Stimulated activated naive CD8-positive, alpha-beta T cell treated with anti-CD3 and anti-CD28 coated beads, Interleukin-15, Interleukin-2, amounts not matched to agents 100 ng/mL and 50 ng/mL, for 24 hours (primary cell): Measurements from ENCODE around the gene NR6A1.

Experiments used
- H3K27ac Mint-ChIP-seq: one replicate; pipeline ENCODE4 v1.8.0; 2021; ENCODE audit warnings: mild to moderate bottlenecking, mixed read lengths
- H3K27me3 Mint-ChIP-seq: one replicate; pipeline ENCODE4 v1.8.0; 2021; ENCODE audit warnings: mixed read lengths
- H3K36me3 Mint-ChIP-seq: one replicate; pipeline ENCODE4 v1.8.0; 2021; ENCODE audit warnings: low read depth, mixed read lengths
- H3K4me1 Mint-ChIP-seq: one replicate; pipeline ENCODE4 v1.8.0; 2021; ENCODE audit warnings: low read depth, mixed read lengths
- H3K4me3 Mint-ChIP-seq: one replicate; pipeline ENCODE4 v1.8.0; 2021; ENCODE audit warnings: mild to moderate bottlenecking, mixed read lengths
- H3K9me3 Mint-ChIP-seq: one replicate; pipeline ENCODE4 v1.8.0; 2021; ENCODE audit warnings: mixed read lengths

NR6A1 gene

GRCh38 chr9:124483481-124483880 is 287.6 kb downstream of the NR6A1 start:
- H3K4me3 Mint-ChIP-seq: no peak overlapping the region
- H3K27ac Mint-ChIP-seq: no peak overlapping the region
- peaks cover 10% of the 10 kb centered on the region for H3K27me3 Mint-ChIP-seq
- H3K36me3 Mint-ChIP-seq: no peaks in the 10 kb centered on the region
- H3K4me1 Mint-ChIP-seq: no peaks in the 10 kb centered on the region
- no peaks in the 10 kb centered on the region for H3K9me3 Mint-ChIP-seq

DNA sequence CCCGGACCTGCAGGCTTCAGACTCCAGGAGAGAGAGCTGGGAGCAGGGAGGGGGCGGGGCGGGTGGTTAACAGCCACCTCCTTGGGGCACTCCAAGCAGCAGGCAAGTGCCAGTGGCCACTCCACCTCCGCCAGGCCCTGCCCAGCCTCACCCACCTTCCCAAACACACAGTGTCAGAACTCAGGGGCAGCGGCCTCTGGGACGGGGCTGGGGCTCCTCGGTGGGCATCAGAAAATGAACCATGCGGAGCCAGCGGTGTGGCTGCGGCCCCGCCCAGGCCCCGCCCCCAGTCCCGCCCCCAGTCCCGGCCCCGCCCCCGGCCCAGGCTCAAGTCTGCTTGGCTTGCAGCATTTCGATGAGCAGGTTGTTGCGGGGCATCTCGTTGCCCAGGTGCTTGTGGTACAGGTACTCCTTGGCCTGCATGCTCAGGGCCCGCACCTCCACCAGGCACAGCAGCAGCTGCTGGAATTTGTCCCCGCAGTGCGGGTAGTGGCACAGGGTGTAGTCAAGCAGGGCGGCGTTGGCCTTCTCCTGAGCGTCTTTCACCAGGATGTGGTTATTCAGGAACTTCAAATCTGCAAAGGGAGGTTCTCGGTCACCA is 288.6 kb downstream of the NR6A1 start:
- Mint-ChIP-seq H3K4me1 (no peaks in the 10 kb centered on the region), H3K36me3 (no peaks in the 10 kb centered on the region), H3K4me3 (no peak overlapping the region), H3K27me3 (peaks cover 14% of the 10 kb centered on the region), H3K27ac (no peak overlapping the region), H3K9me3 (no peaks in the 10 kb centered on the region)

DNA sequence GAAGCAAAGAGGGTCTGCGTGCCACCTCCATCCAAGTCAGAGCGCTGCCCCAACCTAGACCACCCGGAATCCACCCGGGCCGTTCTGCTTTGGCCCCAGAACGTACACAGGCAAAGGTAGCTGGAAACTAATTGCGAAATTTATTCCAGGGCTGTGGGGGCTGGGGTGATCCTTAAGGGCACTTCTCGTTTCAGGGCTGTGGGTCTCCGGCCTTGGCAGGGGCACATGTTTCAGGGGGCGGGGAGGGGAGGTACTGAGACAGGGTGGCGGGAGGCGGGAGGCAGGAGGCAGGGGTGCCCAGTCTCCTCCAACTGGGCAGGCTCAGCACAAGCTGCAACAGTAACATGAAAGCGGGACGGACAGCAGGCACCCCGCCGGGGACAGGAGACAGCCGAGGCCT is 290.0 kb downstream of the NR6A1 start:
- H3K4me3 Mint-ChIP-seq: no peak overlapping the region
- H3K4me1 Mint-ChIP-seq: no peaks in the 10 kb centered on the region
- H3K27me3 Mint-ChIP-seq: peaks cover 14% of the 10 kb centered on the region

DNA sequence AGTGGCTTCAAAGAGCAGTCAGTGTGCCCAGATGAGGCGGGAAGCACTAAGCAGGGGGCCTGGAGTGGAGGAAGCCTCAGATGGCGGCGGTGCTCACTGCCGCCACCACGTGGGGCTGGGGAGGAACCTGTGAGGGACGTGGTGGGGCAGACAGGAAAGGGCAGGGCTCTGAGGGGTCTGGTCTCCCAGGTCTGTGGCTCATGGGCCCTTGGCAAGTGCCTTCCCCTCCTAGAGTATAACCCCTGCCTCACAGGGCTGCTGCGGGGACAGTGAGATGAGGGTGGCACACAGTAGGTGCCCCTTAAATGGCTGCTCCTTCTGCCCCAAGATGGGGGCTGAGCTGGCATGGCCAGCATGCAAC is 290.5 kb downstream of the NR6A1 start:
- H3K27ac Mint-ChIP-seq: no peak overlapping the region
- peaks cover 14% of the 10 kb centered on the region for H3K27me3 Mint-ChIP-seq
- no peak overlapping the region for H3K4me3 Mint-ChIP-seq
- H3K4me1 Mint-ChIP-seq: no peaks in the 10 kb centered on the region
- H3K36me3 Mint-ChIP-seq: no peaks in the 10 kb centered on the region
- no peaks in the 10 kb centered on the region for H3K9me3 Mint-ChIP-seq

More for the DNA sequence above, 290.0 kb downstream of the NR6A1 start:
- no peaks in the 10 kb centered on the region for H3K36me3 Mint-ChIP-seq
- no peak overlapping the region for H3K27ac Mint-ChIP-seq
- H3K9me3 Mint-ChIP-seq: no peaks in the 10 kb centered on the region

GRCh38 chr9:124479947-124480620 is 291.0 kb downstream of the NR6A1 start:
- Mint-ChIP-seq H3K4me3 (no peak overlapping the region), H3K9me3 (no peaks in the 10 kb centered on the region), H3K27ac (no peak overlapping the region), H3K36me3 (no peaks in the 10 kb centered on the region), H3K4me1 (no peaks in the 10 kb centered on the region), H3K27me3 (peaks cover 14% of the 10 kb centered on the region)

DNA sequence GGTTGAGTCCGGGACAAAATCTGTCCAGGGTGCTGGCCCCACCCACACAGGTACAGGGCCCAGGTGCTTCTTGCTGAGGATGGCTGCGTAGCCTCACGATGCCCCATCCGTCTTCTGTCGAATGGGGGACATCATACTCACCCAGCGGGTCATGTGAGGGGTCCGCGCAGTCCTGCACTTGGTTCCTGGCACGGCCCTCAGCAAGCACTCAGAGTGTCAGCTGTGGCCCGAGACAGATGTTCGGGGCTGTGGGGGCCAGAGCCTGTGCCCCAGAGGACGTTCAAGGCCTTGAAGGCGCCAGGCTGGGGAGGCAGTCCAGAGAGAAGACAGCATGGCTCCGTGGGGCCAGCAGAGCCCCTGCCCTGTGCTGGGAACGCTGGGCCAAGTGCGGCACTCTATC is 291.7 kb downstream of the NR6A1 start:
- no peak overlapping the region for H3K27ac Mint-ChIP-seq
- no peaks in the 10 kb centered on the region for H3K4me1 Mint-ChIP-seq
- H3K4me3 Mint-ChIP-seq: no peak overlapping the region
- H3K27me3 Mint-ChIP-seq: peaks cover 14% of the 10 kb centered on the region
- no peaks in the 10 kb centered on the region for H3K36me3 Mint-ChIP-seq
- no peaks in the 10 kb centered on the region for H3K9me3 Mint-ChIP-seq

- Mint-ChIP-seq H3K4me1 (no peaks in the 10 kb centered on the region), H3K36me3 (no peaks in the 10 kb centered on the region), H3K4me3 (no peak overlapping the region), H3K27me3 (peaks cover 14% of the 10 kb centered on the region), H3K27ac (no peak overlapping the region), H3K9me3 (no peaks in the 10 kb centered on the region)
Measured at GRCh38 chr9:124478354-124478753, 292.8 kb downstream of the NR6A1 start.

DNA sequence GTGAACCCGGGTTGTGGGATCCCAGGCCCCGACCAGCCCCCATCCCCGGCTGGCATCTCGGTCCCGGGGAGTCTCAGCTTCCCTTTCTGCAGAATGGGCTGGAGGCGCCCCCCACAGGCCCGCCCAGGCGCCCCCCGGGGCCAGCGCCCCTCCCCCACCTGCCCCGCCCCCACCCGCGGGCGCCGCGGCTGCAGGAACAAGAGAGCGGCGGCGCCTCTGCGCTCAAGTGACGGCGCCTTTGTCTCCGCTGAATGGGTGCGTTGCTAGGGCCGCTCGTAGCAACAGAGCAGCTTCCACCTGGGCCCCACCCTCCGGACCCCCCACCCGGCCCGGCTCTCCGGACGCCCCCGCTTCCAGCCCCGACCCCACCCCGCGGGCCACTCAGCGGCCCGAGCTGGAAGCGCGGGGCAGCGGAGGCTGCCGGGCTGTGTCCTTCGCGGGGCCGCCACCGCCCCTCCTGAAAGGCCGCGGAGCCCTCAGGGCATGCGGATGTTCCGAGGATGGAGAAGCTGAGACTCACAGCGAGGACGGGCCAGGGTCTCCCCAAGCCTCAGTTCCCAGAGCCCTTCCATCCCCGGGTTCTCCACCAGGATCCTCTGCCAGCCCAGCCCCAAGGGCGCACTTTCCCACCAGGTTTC is 293.3 kb downstream of the NR6A1 start:
- no peaks in the 10 kb centered on the region for H3K36me3 Mint-ChIP-seq
- no peaks in the 10 kb centered on the region for H3K9me3 Mint-ChIP-seq
- no peak overlapping the region for H3K27ac Mint-ChIP-seq
- H3K4me3 Mint-ChIP-seq: no peak overlapping the region
- H3K27me3 Mint-ChIP-seq: peaks cover 14% of the 10 kb centered on the region
- no peaks in the 10 kb centered on the region for H3K4me1 Mint-ChIP-seq

- H3K4me3 Mint-ChIP-seq: no peak overlapping the region
- H3K9me3 Mint-ChIP-seq: no peaks in the 10 kb centered on the region
- no peaks in the 10 kb centered on the region for H3K4me1 Mint-ChIP-seq
- H3K36me3 Mint-ChIP-seq: no peaks in the 10 kb centered on the region
- peaks cover 15% of the 10 kb centered on the region for H3K27me3 Mint-ChIP-seq
- no peak overlapping the region for H3K27ac Mint-ChIP-seq
Measured at GRCh38 chr9:124477211-124477647, 293.9 kb downstream of the NR6A1 start.

GRCh38 chr9:124475868-124476690 is 295.0 kb downstream of the NR6A1 start:
- no peak overlapping the region for H3K4me3 Mint-ChIP-seq
- no peaks in the 10 kb centered on the region for H3K4me1 Mint-ChIP-seq
- H3K27ac Mint-ChIP-seq: no peak overlapping the region
- H3K9me3 Mint-ChIP-seq: no peaks in the 10 kb centered on the region
- no peaks in the 10 kb centered on the region for H3K36me3 Mint-ChIP-seq
- H3K27me3 Mint-ChIP-seq: peaks cover 19% of the 10 kb centered on the region

DNA sequence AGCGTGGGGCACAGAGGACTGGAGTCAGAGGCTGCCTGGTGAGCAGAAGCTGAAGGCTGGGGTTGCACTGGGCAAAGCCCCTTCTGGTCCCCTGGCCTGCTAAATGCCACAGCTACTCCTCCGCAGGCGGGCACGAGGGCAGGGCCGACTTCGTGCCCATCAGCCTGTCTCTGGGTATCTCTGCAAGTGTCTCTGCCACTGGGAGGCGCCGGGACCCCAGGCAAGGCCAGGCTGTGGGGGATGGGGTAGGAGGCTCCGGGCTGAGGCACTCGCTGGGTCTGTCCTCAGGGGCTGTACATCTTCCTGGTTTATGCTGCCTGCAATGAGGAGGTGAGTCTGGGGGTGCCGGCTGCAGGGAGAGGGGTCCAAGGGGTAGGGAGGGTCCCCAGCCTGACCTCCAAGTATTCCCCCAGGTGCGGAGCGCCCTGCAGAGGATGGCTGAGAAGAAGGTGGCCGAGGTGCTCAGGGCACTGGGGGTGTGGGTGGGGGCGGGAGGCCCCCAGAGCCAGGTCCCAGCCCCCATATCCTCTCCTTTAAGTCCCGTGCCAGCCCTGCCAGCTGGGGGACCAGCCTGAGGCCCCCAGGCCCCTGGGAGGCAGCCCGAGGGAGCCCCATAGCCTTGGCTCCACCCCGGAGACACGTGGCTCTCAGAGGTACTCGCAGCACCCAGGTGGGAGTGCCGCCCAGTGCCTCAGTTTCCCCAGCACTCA is 295.8 kb downstream of the NR6A1 start:
- H3K9me3 Mint-ChIP-seq: no peaks in the 10 kb centered on the region
- no peaks in the 10 kb centered on the region for H3K4me1 Mint-ChIP-seq
- no peak overlapping the region for H3K4me3 Mint-ChIP-seq
- no peak overlapping the region for H3K27ac Mint-ChIP-seq
- peaks cover 19% of the 10 kb centered on the region for H3K27me3 Mint-ChIP-seq
- H3K36me3 Mint-ChIP-seq: no peaks in the 10 kb centered on the region

DNA sequence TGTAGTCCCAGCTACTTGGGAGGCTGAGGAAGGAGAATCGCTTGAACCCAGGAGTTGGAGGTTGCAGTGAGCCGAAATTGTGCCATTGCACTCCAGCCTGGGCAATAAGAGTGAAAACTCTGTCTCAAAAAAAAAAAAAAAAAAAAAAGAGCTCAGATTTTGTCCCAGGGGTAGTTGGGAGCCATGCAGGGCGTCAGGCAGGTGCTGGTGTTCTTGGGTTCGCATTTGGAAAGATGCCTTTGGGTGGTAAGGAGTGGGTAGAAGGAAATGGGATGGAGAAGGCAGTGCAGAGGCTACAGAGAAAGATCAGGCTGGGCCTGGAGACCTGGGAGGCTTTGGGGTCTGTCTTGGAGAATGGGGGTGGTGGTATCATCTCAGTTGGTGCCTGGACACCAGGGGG is 297.0 kb downstream of the NR6A1 start:
- H3K4me1 Mint-ChIP-seq: no peaks in the 10 kb centered on the region
- no peaks in the 10 kb centered on the region for H3K36me3 Mint-ChIP-seq
- no peaks in the 10 kb centered on the region for H3K9me3 Mint-ChIP-seq
- H3K27me3 Mint-ChIP-seq: peaks cover 14% of the 10 kb centered on the region
- H3K4me3 Mint-ChIP-seq: no peak overlapping the region
- no peak overlapping the region for H3K27ac Mint-ChIP-seq

DNA sequence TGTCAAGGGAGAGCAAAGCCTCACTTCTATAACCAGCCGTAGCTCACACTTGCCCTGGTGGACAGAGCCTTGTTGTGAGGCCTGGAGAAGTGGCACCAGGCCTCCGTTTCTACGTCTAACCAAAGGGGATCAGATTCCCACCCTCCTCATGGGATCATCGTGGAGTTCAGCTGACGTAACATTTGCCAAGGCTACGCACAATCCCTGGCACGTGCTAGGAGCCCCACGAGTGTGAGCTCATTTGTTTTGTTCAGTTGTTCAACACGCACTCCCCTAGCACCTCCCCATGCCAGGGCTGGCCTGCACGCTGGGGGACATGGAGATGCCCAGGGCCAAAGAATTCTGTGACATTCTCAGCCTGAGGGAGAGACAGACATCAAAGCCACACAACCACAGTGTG is 297.8 kb downstream of the NR6A1 start:
- Mint-ChIP-seq H3K4me3 (no peak overlapping the region), H3K4me1 (no peaks in the 10 kb centered on the region), H3K36me3 (no peaks in the 10 kb centered on the region), H3K27me3 (peaks cover 7% of the 10 kb centered on the region), H3K27ac (no peak overlapping the region), H3K9me3 (no peaks in the 10 kb centered on the region)

GRCh38 chr9:124472770-124473169 is 298.3 kb downstream of the NR6A1 start:
- Mint-ChIP-seq H3K27me3 (peaks cover 4% of the 10 kb centered on the region), H3K27ac (no peak overlapping the region), H3K4me3 (no peak overlapping the region), H3K36me3 (no peaks in the 10 kb centered on the region), H3K4me1 (no peaks in the 10 kb centered on the region), H3K9me3 (no peaks in the 10 kb centered on the region)
